ENCODE measurements around the gene GOLGA6L10.
"Not testable (repeated sequence)": the region's sequence is repeated elsewhere in the genome, so short reads cannot be mapped to it uniquely, and the experiment has no call there.

GOLGA6L10 gene, protein sequence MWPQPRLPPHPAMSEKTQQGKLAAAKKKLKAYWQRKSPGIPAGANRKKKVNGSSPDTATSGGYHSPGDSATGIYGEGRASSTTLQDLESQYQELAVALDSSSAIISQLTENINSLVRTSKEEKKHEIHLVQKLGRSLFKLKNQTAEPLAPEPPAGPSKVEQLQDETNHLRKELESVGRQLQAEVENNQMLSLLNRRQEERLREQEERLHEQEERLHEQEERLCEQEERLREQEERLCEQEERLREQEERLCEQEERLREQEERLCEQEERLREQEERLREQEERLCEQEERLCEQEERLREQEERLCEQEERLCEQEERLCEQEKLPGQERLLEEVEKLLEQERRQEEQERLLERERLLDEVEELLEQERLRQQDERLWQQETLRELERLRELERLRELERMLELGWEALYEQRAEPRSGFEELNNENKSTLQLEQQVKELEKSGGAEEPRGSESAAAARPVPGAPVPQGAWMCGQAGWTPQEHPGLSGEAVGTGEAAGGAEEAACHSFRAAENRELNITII

DNA sequence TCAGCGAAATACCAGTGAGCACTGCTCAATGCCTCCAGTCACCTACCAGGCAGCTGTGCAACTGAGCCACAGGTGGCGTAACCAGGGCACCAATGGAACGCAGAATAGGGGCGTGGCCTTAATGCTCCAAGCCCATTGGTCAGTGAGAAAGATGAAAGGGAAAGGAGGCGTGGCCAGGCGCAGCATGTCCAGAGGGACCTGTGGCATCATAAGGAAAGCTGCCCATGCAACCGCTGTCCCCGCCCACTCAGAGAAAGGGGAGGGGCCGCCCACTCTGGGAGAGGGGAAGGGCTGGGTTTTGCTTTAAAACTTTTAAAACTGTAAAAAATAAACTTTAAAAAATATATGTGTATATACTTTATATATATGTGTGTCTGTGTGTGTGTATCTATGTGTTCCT is at the start of gene GOLGA6L10:
Gene GOLGA6L10, minus strand, starts transcription at position 101 of the 400 bp plus-strand sequence. Its CDS starts 100 bp downstream, at position 1.
- DNase-seq, result not testable (repeated sequence)

DNA sequence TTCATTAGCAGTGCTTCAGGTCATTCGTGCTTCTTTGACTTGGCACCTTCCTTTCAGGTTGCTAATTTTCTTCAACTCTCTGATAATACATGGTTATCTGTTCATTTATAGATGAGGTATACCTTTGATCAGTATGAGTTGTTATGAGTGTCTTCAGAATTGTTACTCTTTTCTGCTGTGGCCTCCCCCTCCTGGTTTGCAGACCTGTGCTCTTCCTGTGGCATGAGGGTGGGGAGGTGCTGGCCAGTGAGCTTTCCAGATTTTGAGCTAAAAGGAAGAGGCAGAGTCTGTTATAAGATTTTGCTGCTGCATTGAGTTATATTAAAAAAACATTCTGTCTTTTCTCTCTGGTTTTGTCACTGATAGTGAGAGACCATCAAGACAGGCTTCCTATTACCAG is 49.5 kb upstream of the GOLGA6L10 start:
- DNase-seq, result no peak

DNA sequence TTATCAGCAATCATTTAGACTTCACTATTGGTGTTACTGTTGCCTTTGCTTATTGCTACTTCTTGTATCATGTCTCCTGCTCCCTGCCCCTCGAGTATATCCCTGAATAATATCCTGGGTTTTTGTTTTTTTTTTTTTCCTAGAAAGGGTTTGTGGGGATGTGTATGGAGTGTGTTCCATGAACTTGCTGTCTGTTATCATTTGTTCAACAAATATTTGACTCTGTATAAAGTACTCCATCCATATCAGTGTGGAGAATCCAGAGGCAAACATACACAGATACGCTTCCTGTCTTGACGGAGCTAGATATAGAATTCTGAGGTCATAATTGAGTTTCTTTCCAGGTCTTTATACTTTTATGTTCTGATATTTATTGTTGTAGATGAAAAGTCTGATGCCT is 48.5 kb upstream of the GOLGA6L10 start:
- no peak for DNase-seq

DNA sequence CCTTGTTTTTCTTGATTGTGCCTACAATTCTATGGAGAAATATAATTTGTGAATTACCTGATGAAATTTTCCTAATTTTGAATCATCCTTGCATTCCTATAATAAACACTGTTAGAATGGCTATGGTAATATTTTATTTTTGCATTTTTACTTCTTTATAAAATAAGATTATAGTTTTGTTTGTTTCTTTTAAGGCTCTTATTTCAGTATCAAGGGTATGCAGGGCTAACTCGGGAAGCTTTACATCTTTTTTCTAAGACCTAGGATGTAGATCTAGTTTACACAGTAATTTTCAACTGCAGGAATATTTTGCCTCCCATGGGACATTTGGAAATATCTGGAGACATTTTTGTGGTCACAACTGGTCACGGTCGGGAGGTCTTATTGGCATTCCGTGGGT is 46.5 kb upstream of the GOLGA6L10 start:
- DNase-seq, result not testable (repeated sequence)

DNA sequence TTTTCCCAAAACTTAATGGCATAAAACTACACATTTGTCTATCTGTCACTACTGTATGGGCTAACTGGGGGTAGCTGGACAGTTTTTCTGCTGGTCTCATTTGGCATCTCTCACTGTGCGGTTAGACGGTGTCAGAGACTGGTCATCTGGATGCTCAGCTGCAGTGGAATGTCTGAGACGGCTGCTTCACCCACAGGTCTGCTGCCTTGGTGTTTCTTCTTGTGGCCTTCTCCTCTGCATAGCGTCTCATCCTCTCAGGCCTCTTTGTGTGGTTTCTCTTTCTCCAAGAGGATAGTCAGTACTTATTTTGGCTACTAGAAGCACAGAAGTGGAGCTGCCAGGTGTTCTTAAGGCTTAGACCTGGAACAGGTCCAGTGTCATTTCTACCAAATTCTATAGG is 44.4 kb upstream of the GOLGA6L10 start:
- no peak for DNase-seq

DNA sequence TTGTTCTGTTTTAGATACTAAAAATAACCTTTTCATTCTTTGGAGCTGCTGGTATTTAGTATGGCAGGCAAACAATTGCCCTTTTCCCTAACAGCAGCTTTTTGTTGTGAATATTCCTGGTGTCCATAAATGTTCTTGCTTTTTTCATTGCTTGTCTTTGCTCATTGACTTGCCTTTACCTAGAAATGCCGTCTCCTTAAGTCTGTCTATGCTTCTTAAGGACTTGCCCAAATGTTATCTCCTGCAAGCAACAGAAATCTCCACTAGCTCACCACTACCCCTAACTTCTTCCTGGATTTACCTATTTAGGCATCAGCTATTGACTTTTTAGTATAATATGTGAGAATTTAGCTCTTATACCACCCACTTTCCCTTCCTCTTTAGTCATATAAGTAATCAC is 42.8 kb upstream of the GOLGA6L10 start:
- not testable (repeated sequence) for DNase-seq

DNA sequence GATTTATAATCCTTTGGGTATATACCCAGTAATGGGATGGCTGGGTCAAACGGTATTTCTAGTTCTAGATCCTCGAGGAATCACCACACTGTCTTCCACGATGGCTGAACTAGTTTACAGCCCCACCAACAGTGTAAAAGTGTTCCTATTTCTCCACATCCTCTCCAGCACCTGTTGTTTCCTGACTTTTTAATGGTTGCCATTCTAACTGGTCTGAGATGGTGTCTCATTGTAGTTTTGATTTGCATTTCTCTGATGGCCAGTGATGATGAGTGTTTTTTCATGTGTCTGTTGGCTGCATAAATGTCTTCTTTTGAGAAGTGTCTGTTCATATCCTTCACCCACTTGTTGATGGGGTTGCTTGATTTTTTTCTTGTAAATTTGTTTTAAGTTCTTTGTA is 40.9 kb upstream of the GOLGA6L10 start:
- not testable (repeated sequence) for DNase-seq

DNA sequence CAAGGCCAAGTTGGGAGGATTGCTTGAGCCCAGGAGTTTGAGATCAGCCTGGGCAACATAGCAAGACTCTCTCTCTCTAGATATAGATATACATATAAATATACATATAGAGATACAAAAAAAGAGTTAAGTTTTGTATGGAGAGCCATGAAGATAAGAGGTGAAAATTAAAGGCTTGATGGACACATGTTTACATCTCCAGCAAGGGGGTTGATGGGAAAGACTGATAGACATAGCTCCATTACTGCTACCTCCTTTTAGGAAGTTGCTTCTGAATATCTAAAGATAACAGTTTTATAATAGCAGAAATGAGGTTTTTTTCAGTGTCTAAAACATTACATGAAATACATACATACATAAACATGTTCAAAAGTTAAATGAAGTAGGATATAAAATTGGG is 37.9 kb upstream of the GOLGA6L10 start:
- not testable (repeated sequence) for DNase-seq

DNA sequence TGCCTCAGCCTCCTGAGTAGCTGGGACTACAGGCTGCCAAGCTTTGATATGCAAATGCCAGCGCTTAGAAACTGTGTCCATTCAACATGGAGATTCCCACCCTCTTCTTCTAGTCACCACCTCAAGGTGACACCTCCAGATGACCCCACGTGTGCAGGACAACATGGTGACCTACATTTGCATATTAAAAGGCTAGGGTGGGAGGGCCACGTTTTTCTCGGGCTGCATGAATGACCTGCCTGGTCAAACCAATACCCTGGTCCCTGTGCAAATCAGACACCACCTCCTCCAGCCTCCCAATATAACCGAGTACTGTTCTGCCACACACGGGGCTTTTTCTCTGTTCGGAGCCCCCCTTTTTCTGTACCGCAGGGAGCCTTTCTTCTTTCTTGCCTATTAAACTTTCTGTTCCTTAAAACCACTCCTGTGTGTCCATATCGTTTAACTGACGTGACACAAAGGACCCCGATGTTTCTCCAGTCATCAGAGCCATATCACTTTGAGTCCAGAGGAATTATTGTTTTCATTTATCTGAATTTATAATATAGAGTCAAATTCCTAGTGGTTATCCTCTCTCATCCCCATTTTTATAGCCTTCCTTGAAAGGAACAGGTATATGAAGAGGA is 32.2 kb upstream of the GOLGA6L10 start:
- DNase-seq, result not testable (repeated sequence)

DNA sequence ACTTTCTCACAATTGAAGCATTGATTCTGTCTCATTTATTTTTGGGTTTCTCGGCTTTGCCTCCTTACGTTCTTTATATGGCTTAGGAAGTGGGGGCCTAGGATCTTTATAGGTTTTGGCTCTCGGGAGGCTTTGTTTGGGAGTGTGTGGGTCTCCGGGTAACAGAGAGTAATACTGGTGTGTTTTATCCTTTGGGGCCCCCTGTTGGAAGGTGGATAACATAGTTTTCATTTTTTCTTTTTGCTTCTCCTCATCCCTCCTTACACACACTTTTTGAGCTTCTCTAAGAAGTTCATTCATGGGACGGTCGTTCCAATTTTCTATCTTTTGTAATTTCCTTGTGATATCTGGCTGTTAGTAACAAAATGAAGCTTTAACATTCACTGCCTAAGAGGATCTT is 30.3 kb upstream of the GOLGA6L10 start:
- DNase-seq, result not testable (repeated sequence)

DNA sequence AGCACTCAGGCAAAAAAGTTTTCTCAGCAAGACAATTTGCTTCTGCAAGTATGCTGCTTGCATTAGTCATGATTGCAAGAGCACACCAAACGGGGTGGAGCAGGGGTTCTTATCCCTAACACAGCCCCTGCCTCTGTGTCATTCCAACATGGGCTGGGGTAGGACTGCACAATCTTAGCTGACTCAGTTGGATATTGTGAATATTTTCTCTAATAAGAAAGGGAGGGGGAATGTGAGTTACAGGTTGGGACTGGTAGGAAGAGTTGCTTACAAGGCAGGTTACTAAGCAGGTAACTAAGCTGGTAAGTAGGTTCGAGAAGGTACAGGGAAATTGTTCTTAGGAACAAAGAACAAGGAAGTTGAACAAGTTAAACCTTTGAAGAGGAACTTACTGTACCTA is 24.4 kb upstream of the GOLGA6L10 start:
- not testable (repeated sequence) for DNase-seq

DNA sequence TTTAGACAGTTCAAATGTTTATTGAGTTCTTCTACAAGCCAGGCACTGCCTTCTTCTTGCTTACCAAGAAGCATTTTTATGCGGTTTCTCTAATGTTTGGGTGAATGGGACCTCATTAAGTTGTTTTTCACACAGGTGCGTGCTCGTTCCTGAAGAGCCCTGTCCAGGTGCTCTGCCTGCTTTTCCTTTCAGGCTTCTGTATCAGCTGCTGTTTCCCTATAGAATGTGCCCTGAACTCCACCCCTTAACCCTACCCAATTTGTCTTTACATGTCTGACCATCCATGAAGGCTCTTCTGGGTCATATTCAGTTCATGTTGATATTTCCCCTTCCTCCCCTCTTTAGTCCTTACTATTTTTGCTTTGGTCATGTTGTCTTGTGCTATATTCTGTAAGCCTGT is 22.4 kb upstream of the GOLGA6L10 start:
- DNase-seq, result peak; percentile 72

DNA sequence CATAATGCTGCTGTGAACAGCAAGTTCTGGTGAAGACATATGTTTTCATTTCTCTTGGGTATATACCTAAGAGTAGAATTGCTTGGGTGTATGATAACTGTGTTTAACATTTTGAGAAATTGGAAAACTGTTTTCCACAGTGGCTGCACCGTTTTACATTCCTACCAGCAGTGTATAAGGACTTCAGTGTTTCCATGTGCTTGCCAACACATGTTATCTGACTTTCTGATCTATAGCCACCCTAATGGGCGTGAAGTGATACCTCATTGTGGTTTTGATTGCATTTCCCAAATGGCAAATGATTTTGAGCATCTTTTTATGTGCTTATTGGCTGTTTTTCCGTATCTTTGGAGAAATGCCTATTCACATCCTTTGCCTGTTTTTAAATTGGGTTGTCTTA is 18.5 kb upstream of the GOLGA6L10 start:
- not testable (repeated sequence) for DNase-seq

DNA sequence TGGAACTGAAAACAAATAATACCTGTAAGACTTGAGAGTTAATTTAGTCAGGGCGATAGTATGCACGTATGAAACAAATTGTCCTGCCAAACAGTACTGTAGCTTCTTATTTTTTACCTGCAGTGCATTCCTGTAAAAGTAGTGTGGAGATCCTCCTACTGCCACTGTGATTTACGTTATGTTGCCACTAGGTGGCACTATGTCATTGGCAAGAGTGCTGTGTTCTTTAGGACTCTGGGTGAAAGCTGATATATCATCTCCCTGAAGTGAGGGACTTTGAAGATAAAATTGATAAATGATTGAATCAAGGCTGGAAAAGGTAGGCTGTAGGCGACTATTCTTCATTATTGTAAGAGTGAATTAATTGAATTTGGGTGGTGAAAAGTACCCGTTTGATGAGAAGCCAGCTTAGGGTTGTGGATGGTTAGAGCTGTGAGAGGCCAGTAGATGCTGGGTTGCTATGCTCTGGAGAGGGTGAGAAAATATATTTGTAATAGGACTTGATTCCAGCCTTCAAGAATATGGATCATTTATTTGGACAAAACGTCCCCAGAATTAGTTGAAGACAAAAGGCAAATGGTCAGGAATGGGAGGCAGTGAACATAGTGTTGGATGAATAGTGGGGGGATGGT is 16.5 kb upstream of the GOLGA6L10 start:
- not testable (repeated sequence) for DNase-seq

DNA sequence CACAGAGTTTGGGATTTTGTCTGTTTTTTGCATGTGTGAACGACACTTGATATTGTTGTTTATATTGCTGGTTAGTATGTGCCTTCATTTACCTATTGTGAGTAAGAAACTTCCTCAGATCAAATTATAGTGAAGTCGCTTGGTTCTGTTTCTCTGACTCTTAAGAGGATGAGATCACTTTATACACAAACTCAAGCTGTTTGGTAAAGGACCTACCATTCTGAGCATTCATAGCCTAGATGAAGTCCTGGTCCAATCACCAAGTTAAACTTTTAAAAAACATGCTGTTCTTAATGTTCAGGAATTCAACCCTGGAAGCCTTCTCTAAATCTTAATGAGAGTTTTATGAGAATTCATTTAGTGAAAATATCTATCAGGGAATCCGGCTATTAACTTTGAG is 15.3 kb upstream of the GOLGA6L10 start:
- not testable (repeated sequence) for DNase-seq

DNA sequence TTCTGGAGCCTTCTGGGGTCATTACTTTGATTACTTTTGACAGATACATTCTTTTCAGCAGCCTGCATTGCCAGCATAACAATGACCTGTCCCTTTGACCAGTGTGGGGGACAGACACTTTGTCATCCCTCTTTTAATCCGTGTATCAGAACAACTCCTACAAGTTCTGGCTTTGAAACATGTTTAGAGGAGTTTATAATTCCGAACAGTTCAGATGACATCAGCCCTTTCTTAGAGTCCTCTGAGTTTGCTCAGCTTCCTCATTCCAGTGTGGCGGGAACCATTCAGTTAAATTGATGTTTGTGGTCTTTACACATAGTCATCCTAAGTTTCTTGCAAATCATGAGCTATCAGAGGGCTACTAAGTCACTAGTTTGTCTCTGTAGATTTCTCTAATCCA is 13.5 kb upstream of the GOLGA6L10 start:
- not testable (repeated sequence) for DNase-seq

DNA sequence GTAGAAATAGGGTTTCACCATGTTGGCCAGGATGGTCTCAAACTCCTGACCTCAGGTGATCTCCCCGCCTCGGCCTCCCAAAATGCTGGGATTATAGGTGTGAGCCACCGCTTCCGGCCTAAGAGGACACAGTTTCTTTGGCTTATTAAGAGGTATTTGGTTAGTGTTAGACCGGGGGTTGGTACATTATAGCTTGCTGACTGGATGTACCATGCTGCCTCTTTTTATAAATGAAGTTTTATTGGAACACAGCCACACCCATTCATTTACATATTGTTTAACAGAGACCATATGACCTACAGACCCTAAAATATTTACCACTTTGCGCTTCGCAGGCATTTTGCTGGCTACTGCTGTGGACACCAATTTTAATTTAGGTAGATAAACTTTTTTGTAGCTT is 11.3 kb upstream of the GOLGA6L10 start:
- not testable (repeated sequence) for DNase-seq

DNA sequence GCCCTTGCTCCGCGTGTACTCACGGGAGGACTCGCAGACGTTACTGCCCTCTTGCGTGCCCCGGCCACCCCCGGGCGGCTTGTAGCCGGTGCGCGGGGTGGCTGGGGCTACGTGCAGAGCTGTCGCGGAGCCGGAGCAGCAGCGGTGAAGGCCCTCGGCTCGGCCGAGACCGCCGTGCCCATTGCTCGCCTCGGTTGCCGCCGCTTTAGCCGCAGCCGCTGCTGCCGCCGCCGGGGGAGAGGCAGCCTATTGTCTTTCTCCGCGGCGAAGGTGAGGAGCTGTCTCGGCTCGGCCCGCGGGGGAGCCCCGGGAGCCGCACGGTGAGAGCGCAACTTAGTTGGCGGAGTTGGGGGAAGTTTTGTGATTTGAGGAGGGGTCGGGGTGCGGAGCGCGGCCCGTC is 5.8 kb upstream of the GOLGA6L10 start:
- not testable (repeated sequence) for DNase-seq

DNA sequence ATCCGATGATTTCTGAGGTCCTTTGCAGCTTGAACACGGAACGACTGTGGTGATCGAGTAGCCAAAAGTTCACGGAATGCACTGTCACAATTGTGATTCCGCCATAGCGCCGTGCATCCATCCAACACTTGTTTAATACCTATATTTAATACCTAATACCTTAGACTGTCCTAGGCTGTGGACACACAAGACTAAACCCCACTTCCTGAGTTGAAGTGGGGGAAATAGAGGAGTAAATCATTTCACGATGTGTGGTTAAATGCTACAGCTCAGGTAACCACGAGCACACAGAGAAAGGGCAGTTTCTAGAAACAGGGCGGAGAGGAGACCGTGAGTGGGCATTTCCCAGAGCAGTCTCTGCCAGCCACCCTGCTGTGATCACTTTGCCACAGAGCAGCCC is 5.3 kb upstream of the GOLGA6L10 start:
- not testable (repeated sequence) for DNase-seq

DNA sequence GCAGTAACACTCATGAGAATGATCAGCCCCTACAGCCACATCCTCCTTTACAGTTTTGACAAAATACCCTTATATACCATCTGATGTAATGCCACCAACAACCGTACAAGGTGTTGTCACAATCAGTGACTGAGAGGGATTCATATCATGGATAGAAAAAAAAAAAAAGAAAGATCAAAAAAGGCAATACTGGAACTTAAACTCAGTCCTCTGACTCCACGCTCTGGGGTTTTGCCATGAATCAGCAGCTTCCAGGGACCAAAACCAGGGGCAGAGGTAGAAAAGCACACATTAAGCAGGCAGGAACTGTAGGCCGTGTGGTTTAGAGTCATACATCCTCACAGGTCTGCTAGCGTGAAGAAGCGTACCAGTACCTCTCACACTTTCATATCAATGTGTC is 1.6 kb downstream of the GOLGA6L10 start:
- not testable (repeated sequence) for DNase-seq

DNA sequence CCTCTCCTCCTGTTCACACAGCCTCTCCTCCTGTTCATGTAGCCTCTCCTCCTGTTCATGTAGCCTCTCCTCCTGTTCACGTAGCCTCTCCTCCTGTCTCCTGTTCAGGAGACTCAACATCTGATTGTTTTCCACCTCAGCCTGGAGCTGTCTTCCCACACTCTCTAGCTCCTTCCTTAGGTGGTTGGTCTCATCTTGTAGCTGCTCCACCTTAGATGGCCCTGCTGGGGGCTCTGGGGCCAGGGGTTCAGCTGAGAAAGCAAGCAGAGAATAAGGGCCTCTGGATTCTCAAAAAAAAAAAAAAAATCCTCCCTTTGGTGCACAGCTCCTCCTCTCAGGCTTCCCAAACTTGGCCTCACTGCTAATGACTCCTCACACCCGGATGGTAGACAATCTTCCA is 4.1 kb downstream of the GOLGA6L10 start:
- DNase-seq, result not testable (repeated sequence)

DNA sequence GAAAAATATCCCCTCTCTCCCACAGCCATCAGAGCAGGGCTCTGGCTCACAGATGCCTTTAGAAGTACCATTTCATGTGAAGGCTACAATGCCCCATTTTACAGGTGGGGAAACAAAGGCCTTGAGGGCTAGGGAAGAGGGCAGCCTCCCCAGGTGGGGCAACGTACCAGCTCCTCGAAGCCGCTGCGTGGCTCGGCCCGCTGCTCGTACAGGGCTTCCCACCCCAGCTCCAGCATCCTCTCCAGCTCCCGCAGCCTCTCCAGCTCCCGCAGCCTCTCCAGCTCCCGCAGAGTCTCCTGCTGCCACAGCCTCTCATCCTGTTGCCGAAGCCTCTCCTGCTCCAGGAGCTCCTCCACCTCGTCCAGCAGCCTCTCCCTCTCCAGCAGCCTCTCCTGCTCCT is 4.9 kb downstream of the GOLGA6L10 start:
- DNase-seq, result not testable (repeated sequence)

DNA sequence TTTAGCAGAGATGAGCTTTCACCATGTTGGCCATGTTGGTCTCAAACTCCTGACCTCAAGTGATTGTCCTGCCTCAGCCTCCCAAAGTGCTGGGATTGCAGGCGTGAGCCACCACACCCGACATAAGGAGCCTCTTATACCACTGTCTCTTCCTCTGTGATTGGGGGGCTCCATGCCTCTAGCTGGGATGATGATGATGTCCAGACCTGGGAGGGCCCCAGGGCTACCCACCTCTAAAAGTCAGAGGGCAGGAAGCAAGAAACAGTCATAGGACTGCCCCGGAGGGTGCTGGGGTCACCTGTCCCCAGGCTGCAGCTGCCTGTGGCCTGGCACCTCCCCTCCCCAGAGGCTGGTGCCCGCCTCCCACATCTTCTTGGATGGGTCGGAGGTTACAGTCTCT is 5.4 kb downstream of the GOLGA6L10 start:
- DNase-seq, result not testable (repeated sequence)

All from eye (tissue), 1 donor.